HG03469 (cell line): ENCODE data around the gene TMEM117.

Experiments used
- ATAC-seq: cut with Tn5 transposase; IDR thresholded peaks from one replicate; pipeline ENCODE4 v1.9.1; 2021; ENCODE audit warnings: mild to moderate bottlenecking, moderate library complexity, moderate number of reproducible peaks; ENCODE audit not compliant: unreplicated experiment

The TMEM117 gene

GRCh38 chr12:43882578-43883178 is 46.8 kb downstream of the TMEM117 start:
- ATAC-seq, result peak; percentile 86

DNA sequence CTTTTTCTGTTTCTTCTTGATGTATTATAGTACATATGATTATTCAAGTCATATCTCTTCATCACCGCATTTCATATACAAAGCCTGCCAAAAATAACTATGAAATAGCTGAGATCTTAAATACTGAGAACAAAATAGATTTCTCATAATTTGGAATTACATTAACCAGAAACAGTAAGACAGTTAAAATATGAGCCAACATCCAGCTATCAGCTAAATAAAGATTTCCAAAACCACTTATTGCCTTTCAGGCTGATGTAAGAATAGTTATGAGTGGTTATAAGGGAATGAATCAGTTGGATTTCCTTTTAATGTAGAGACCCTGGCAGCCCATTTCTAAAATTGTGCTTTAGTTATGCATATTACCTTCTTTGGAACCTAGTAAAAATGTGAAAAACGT is 47.4 kb downstream of the TMEM117 start:
- no peak for ATAC-seq

DNA sequence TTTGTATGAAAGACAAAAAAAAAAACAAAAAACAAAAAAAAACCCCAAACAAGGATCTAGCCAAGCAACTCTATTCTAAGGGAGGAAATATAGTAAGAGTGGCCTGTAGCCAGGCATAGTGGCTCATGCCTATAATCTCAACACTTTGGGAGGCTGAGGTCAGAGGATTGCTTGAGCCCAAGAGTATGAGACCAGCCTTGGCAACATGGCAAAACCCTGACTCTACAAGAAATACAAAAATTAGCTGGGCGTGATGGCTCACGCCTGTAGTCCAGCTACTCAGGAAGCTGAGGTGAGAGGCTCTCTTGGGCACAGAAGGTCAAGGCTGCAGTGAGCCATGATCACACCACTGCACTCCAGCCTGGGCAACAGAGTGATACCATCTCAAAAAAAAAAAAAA is 47.9 kb downstream of the TMEM117 start:
- no peak for ATAC-seq

DNA sequence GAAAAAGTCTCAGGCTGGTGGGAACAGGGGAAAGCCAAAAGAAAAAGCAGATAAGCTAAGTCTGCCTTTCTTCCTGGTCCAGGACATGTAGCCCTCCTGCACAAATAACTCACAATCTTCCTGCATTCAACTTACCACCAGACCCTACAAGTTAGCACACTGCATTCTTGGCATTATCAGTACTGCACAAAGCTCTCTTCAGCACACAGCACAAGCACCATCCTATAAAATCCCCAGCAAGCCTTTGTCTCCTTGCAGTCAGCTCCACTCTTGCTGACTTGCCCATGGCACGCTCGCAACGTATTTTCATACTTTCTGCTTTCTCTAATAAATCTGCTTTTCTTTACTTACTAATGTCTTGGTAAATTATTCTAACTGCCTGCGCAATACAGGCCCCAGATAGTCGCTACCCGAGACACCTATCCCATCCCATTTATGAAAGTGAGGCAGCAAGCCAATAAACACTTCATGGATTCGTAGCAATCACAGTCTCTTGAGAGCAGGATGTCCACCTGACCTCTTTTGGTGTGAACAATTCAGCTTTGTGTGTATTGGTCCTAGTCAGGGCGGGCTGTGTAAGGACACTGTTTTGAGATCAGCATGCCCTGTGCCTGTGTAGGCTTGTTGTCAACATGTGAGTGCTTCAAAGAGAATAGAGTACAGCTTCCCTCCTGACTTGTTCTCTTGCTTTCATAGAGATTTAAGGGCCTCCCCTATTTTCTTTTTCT is 49.0 kb downstream of the TMEM117 start:
- no peak for ATAC-seq

- ATAC-seq, result no peak
Measured at GRCh38 chr12:43887397-43887796, 51.5 kb downstream of the TMEM117 start.

GRCh38 chr12:43891856-43892574 is 56.1 kb downstream of the TMEM117 start:
- ATAC-seq, result no peak

DNA sequence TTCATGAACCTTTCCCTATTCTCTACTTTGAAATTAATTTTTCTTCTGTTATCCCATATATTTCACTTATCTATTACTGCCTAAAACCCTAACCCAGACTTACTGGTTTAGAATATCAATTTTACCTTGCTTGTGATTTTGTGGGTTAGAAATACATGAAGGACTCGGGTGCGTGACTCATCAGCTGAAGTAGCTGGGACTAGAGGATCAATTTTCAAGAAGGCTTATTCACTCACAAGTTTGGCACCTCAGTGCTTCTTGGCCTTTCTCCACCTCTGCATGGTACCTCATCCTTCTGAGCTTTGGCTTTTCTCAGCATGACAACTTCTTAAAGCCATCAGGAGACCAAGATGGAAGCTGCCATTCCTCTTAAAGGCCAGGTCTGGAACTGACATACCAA is 57.8 kb downstream of the TMEM117 start:
- ATAC-seq, result no peak

DNA sequence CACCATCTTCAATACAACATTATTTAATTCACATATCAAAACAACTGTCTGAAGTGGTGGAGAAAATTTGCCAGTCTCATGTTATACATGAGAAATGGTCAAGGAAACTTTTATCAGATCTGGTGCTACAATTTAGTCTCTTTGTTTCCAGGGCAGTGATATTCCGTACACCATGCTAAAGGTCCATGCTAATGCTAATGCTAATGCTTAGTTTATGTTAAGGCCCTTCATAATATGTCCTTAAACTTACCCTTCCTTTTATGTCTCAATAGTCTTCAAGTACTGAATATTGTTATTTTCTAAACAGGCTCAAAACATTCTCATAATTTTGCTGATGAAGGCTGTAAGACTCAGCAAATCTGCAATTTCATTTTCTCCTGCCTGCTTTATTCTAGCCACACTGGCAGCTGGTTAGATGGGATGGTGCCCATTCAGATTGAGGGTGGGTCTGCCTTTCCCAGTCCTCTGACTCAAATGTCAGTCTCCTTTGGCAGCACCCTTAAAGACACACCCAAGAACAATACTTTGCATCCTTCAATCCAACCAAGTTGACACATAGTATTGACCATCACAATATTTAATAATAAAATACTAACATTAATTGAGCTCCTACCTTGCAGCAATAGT is 59.8 kb downstream of the TMEM117 start:
- no peak for ATAC-seq

- no peak for ATAC-seq
Measured at GRCh38 chr12:43896496-43896895, 60.6 kb downstream of the TMEM117 start.

DNA sequence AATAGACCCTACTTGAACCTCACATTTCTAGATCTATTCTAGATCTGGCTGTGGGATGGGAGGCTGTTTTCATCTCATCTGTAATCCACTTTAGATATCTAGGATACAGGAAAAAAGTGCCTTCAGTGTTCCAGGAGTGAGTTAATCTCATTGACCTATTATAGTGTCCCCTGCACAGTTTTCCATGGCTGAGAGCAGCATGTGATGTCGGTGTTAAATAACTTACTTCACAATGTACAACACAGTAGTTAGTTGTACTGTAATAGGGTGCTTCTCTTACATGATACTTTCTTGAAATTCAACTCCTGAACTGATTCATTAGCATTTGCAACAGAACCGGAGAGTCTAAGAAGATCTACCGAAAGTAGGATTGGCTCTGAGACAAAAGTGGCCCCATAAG is 62.6 kb downstream of the TMEM117 start:
- no peak for ATAC-seq

- no peak for ATAC-seq
Measured at GRCh38 chr12:43899574-43899973, 63.7 kb downstream of the TMEM117 start.

GRCh38 chr12:43903686-43904085 is 67.8 kb downstream of the TMEM117 start:
- ATAC-seq, result no peak

- no peak for ATAC-seq
Measured at GRCh38 chr12:43912859-43913258, 77.0 kb downstream of the TMEM117 start.

DNA sequence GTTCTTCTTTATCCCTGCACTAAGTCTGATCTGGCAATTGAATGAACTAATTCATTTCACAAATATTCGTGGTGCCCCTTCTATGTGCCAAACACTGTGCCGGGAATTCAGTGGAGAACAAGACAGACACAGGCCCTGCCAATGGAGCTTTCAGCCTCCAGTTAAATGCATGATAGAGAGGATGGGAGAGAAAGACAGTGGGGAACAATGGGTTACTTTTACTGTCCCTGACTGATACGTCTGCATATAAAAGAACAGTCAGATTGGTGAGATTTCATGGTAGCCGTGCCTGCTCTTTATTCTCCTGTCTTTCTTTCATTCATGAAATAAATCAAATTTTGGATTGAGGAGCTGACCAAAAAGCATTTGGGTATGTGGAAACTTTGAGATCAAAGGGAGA is 78.5 kb downstream of the TMEM117 start:
- ATAC-seq, result no peak

GRCh38 chr12:43914923-43915468 is 79.1 kb downstream of the TMEM117 start:
- no peak for ATAC-seq

- ATAC-seq, result no peak
Measured at GRCh38 chr12:43917896-43918295, 82.0 kb downstream of the TMEM117 start.

GRCh38 chr12:43921666-43922337 is 85.9 kb downstream of the TMEM117 start:
- ATAC-seq, result no peak

DNA sequence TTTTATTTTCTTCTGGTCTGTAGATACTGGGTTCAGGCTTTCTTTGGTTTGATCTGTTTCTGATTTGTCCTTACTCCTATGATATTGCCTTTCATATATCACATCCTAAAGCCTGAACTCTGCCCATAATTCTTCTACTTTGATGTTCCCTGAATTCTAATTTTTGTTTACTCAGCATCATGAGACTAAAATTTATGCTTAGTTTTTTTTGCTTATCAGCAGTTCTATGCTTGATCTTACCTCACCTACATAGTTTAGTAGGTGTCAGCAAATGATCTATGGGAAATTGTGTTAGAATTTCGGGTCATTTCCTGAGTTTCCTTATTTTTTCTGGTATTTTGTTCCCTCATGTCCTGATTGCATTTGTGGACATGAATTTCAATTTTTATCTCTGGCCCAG is 94.2 kb downstream of the TMEM117 start:
- ATAC-seq, result no peak

- ATAC-seq, result no peak
Measured at GRCh38 chr12:43931187-43931586, 95.3 kb downstream of the TMEM117 start.

GRCh38 chr12:43935581-43935980 is 99.7 kb downstream of the TMEM117 start:
- no peak for ATAC-seq

GRCh38 chr12:43937947-43938346 is 102.1 kb downstream of the TMEM117 start:
- ATAC-seq, result no peak
